GM18517 (cell line): Measurements from ENCODE around the gene DIDO1.

Experiments
- ATAC-seq: cut with Tn5 transposase; IDR thresholded peaks from one replicate; pipeline ENCODE4 v1.9.1; 2021; ENCODE audit warnings: mild to moderate bottlenecking, moderate library complexity; ENCODE audit not compliant: unreplicated experiment

The DIDO1 gene

GRCh38 chr20:62839261-62839660 lies 87.0 kb downstream of the DIDO1 start:
- ATAC-seq: no peak

- ATAC-seq: no peak
These were observed 88.0 kb downstream of the DIDO1 start for GRCh38 chr20:62838128-62838891.

- ATAC-seq: no peak
These were observed 88.5 kb downstream of the DIDO1 start for GRCh38 chr20:62837790-62838127.

- ATAC-seq: no peak
These were observed 89.3 kb downstream of the DIDO1 start for GRCh38 chr20:62836967-62837490.

GRCh38 chr20:62835931-62836861 lies 90.1 kb downstream of the DIDO1 start:
- ATAC-seq: no peak

- no peak for ATAC-seq
These were observed 91.2 kb downstream of the DIDO1 start for GRCh38 chr20:62834967-62835730.

- no peak for ATAC-seq
These were observed 93.3 kb downstream of the DIDO1 start for GRCh38 chr20:62832951-62833391.

GRCh38 chr20:62832212-62832922 lies 93.9 kb downstream of the DIDO1 start:
- ATAC-seq: no peak

GRCh38 chr20:62831854-62832211 lies 94.5 kb downstream of the DIDO1 start:
- no peak for ATAC-seq

- ATAC-seq: no peak
These were observed 94.9 kb downstream of the DIDO1 start for GRCh38 chr20:62831361-62831788.

GRCh38 chr20:62830821-62831220 lies 95.5 kb downstream of the DIDO1 start:
- no peak for ATAC-seq

GRCh38 chr20:62830251-62830650 lies 96.1 kb downstream of the DIDO1 start:
- no peak for ATAC-seq

- ATAC-seq: no peak
These were observed 96.8 kb downstream of the DIDO1 start for GRCh38 chr20:62829231-62830230.

- ATAC-seq: no peak
These were observed 97.6 kb downstream of the DIDO1 start for GRCh38 chr20:62828511-62829230.

GRCh38 chr20:62828051-62828450 lies 98.3 kb downstream of the DIDO1 start:
- no peak for ATAC-seq
